Pancreas (tissue), 10 donors: ENCODE measurements around the gene NELFB. TPM values are rescaled to one million over a fixed set of nuclear protein-coding genes. Genes with fewer than 3 reads are reported as not detected.

Source experiments
- ATAC-seq, 4 donors: fragments of 200-7000 bp; cut with Tn5 transposase; one replicate each; pipeline versions ENCODE4 v1.8.0 to v1.9.1; 2020; ENCODE audit warnings: mild to moderate bottlenecking in 4 of 4, moderate library complexity in 4 of 4
- DNase-seq, 6 donors: peaks; one replicate each; pipeline ENCODE4 v3.0.0-alpha.2; 2020
- FAIRE-seq: peaks from 2 replicates; lab custom pipeline; 2012; peaks lifted over from hg19 to GRCh38; lab: Jason Lieb, UNC
- H3K27ac ChIP-seq, 4 donors: fragments of 200-600 bp; sonication (generic); 1 replicate in 3 of 4; 2 replicates in 1 of 4; pipeline versions ENCODE4 v1.5.0 to v1.8.0; 2020
- H3K27me3 ChIP-seq, 4 donors: fragments of 200-600 bp; one replicate each; pipeline ENCODE4 v1.8.0; 2021
- H3K36me3 ChIP-seq, 3 donors: fragments of 200-600 bp; sonication (generic) in 1 of 3; one replicate each; pipeline versions ENCODE4 v1.5.0 to v1.8.0; 2020 to 2021
- H3K4me1 ChIP-seq, 3 donors: fragments of 200-600 bp; one replicate each; pipeline ENCODE4 v1.8.0; 2021
- H3K4me3 ChIP-seq, 4 donors: fragments of 200-600 bp; sonication (generic) in 2 of 4; one replicate each; pipeline versions ENCODE4 v1.5.0 to v1.8.0; 2020 to 2021
- H3K9me3 ChIP-seq, 4 donors: fragments of 200-600 bp; one replicate each; pipeline ENCODE4 v1.8.0; 2021
- CTCF ChIP-seq, 4 donors: fragments of 200-600 bp; sonication (generic) in 3 of 4; IDR thresholded peaks; one replicate each; pipeline versions ENCODE4 v1.5.0 to v1.8.0; 2021; ENCODE audit warnings: antibody characterized with exemption in 4 of 4
- WGBS, 2 donors: extraction: QIAGEN DNeasy Blood & Tissue Kit; methylation state at CpG; one replicate each; pipeline ENCODE4 v1.1.7; 2013; 5-methylcytosine and 5-hydroxymethylcytosine counted together
- intact Hi-C, 3 donors: fragments of 100-400 bp; cut with DNase I; formaldehyde crosslinking; loops; one replicate each; pipeline versions ENCODE4 v1.11.1 to v1.14.2; 2022
- polyA plus RNA-seq, 2 donors: library from polyadenylated mRNA; stranded (reverse); fragments of 200-250 nt; gene quantifications; one replicate each; pipeline ENCODE4 v1.2.3, GENCODE V29; 2013
- total RNA-seq, 6 donors: library from RNA; stranded (reverse); fragmentation: NEBNext Ultra II Directional in 4 of 6; extraction: Animal tissue kit (Norgen Biotek cat#: 25700) in 4 of 6; gene quantifications; one replicate each; pipeline versions ENCODE4 v1.2.1 to v1.2.4, GENCODE V29; 2021 to 2023
- donor health status: healthy with polysubstance abuse.
- donor health status: DM: no; HTN: no; CAD: no; lungs with moderate emphysema.
- donor health status: DM: no; HTN: no; CAD: no.
- donor health status: control.
- donor health status: control.
- donor health status: Bipolar disorder and iron deficiency.
- donor health status: DM: yes; HTN: yes; CAD: no.
- donor health status: DM: no; HTN: no; CAD: no.
- donor health status: DM: no; HTN: no; CAD: no.
- donor health status: DM: yes; HTN: yes; CAD: no.

Gene NELFB
- total and polyA plus RNA-seq, 8 donors, result 22.3 to 34.2 (median 29.5) TPM

GRCh38 chr9:137252555-137253506, 2.3 kb upstream of the NELFB start:
- H3K27ac ChIP-seq, result no peak overlapping the region
- TF ChIP-seq CTCF (IDR thresholded peaks at IDR 0.05), result no peak
- peaks cover 3 to 17% (median 10%) of the 10 kb centered on the region in 3 donors for H3K4me1 ChIP-seq
- no peak overlapping the region for H3K4me3 ChIP-seq
- H3K9me3 ChIP-seq, result no peaks in the 10 kb centered on the region
- peak in 1 of 4 donors; percentile 14 for ATAC-seq
- no peaks in the 10 kb centered on the region for H3K27me3 ChIP-seq
- intact Hi-C loops, result no loop called here
- no peaks in the 10 kb centered on the region for H3K36me3 ChIP-seq
- WGBS, 2 donors, result 83 to 91% methylated on average over 32 to 35 of the region's 35 CpGs
- no peak for DNase-seq
- no peak for FAIRE-seq

GRCh38 chr9:137253717-137254623, 1.2 kb upstream of the NELFB start:
- Histone ChIP-seq H3K9me3 (no peaks in the 10 kb centered on the region), H3K27me3 (no peaks in the 10 kb centered on the region), H3K4me3 (peak overlapping the region; percentile 83 to 98 (median 98)), H3K36me3 (no peaks in the 10 kb centered on the region), H3K27ac (peak overlapping the region; percentile 15 to 77 (median 52)), H3K4me1 (peaks cover 3 to 17% (median 10%) of the 10 kb centered on the region in 3 donors)
- WGBS, 2 donors, result 29 to 35% methylated on average over 21 of the region's 21 CpGs
- FAIRE-seq, result no peak
- intact Hi-C loops, result no loop called here
- peak in 1 of 6 donors; percentile 64 for DNase-seq
- no peak for TF ChIP-seq CTCF (IDR thresholded peaks at IDR 0.05)
- ATAC-seq, result peak; percentile 17 to 51 (median 38)

- TF ChIP-seq CTCF (IDR thresholded peaks at IDR 0.05), result no peak
- DNase-seq (peak in 4 of 6 donors; percentile 65 to 90 (median 75)), FAIRE-seq (no peak), ATAC-seq (peak; percentile 6 to 51 (median 22))
- no peaks in the 10 kb centered on the region for H3K9me3 ChIP-seq
- no peaks in the 10 kb centered on the region for H3K27me3 ChIP-seq
- peaks cover 3 to 17% (median 10%) of the 10 kb centered on the region in 3 donors for H3K4me1 ChIP-seq
- H3K36me3 ChIP-seq, result no peaks in the 10 kb centered on the region
- H3K4me3 ChIP-seq, result peak overlapping the region; percentile 83 to 98 (median 98)
- intact Hi-C loops, result no loop called here
- 0 to 1% methylated on average over 37 to 51 of the region's 51 CpGs for WGBS, 2 donors
- H3K27ac ChIP-seq, result peak overlapping the region; percentile 31 to 62 (median 42)
These were observed 454 bp downstream of the NELFB start for GRCh38 chr9:137255448-137256114.

- Histone ChIP-seq H3K4me3 (peak overlapping the region in 2 of 4 donors; percentile 83 to 98), H3K4me1 (peaks cover 3 to 17% (median 10%) of the 10 kb centered on the region in 3 donors), H3K36me3 (no peaks in the 10 kb centered on the region), H3K27ac (no peak overlapping the region), H3K27me3 (no peaks in the 10 kb centered on the region), H3K9me3 (no peaks in the 10 kb centered on the region)
- ATAC-seq (no peak), DNase-seq (no peak), FAIRE-seq (no peak)
- intact Hi-C loops, result no loop called here
- no peak for TF ChIP-seq CTCF (IDR thresholded peaks at IDR 0.05)
- WGBS, 2 donors, result 64 to 76% methylated on average over 15 of the region's 15 CpGs
These were observed 1.2 kb downstream of the NELFB start for GRCh38 chr9:137256362-137256761.
